T-helper 1 cell treated with Interleukin-12 subunit alpha and Interleukin-12 subunit beta and Interleukin-4 antibody, amounts not matched to agents 30 ng/mL and 1 ng/mL, for 36 hours (primary cell): ENCODE measurements around the gene CNOT2. TPM values are rescaled to one million over a fixed set of nuclear protein-coding genes. Genes with fewer than 3 reads are reported as not detected.

ENCODE experiments used
- intact Hi-C: fragments of 100-400 bp; cut with micrococcal nuclease; formaldehyde crosslinking; loops from one replicate; pipeline ENCODE4 v1.15.1; 2024
- total RNA-seq: library from RNA; stranded (reverse); gene quantifications from 2 replicates; pipeline ENCODE4 v1.2.3, GENCODE V29; 2022

Gene CNOT2
- total RNA-seq, 1 donor from 2014 or later = 81.5 TPM

- intact Hi-C loops = no loop called here
Measured at GRCh38 chr12:70249903-70250302, 6.7 kb downstream of the CNOT2 start.

GRCh38 chr12:70251226-70251625 is 8.0 kb downstream of the CNOT2 start:
- intact Hi-C loops = no loop called here

- intact Hi-C loops = no loop called here
Measured at GRCh38 chr12:70251661-70252060, 8.4 kb downstream of the CNOT2 start.

- intact Hi-C loops = no loop called here
Measured at GRCh38 chr12:70252832-70253231, 9.6 kb downstream of the CNOT2 start.

GRCh38 chr12:70254225-70254624 is 11.0 kb downstream of the CNOT2 start:
- intact Hi-C loops = no loop called here

DNA sequence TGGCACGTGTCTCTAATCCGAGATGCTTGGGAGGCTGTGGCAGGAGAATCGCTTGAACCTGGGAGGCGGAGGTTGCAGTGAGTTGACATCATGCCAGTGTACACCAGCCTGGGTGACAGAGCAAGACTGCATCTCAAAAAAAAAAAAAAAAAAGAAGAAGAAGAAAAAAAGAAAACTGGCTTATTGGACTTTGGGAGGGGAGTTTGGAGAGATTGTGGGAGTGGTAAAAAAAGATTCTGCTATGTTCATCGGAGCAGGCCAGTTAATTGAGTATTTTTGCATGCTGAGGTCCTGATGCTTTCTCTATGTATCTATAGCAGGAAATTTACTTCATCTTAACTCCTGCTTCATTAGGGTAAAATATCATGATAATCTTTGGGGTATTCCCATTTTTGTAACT is 11.6 kb downstream of the CNOT2 start:
- intact Hi-C loops = no loop called here

GRCh38 chr12:70255311-70255710 is 12.1 kb downstream of the CNOT2 start:
- intact Hi-C loops = no loop called here

- intact Hi-C loops = no loop called here
Measured at GRCh38 chr12:70258605-70259403, 15.6 kb downstream of the CNOT2 start.

- intact Hi-C loops = no loop called here
Measured at GRCh38 chr12:70260646-70261045, 17.4 kb downstream of the CNOT2 start.

GRCh38 chr12:70264067-70264867 is 21.0 kb downstream of the CNOT2 start:
- intact Hi-C loops = no loop called here

DNA sequence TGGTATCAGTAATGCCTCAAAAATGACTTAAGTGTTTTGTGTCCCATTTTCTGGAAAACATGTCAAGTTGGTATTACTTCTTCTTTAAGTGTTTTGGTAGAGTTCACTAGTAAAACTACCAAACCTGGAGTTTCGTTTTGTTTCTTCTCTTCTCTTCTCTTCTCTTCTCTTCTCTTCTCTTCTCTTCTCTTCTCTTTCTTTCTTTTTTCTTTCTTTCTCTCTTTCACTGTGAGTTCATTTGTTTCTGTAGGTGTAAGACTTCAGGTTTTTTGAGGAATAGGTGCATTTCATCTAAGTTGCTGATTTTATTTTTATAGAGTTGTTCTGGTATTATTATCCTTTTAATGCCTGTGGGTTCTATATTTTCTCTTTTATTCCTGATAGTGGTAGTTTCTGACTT is 21.9 kb downstream of the CNOT2 start:
- intact Hi-C loops = no loop called here

- intact Hi-C loops = no loop called here
Measured at GRCh38 chr12:70267550-70267949, 24.3 kb downstream of the CNOT2 start.

DNA sequence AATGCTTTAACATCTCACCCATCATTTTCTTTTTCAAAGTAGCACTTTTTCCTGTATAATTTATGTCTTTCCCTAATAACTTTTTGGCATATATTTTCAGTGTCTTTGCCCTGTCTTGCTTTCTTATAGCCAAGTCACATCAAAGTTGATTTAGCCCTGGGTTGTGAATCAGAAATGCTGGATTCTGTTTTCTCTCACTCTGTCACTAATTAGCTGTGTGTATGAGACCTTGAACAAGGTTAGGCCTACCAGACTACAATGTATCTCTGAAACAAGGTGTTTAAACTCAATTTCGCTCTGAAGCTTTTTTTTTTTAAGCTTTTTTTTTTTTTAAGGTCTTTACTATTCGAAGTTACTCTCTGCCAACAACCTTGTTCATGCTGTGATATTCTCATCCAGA is 25.7 kb downstream of the CNOT2 start:
- intact Hi-C loops = no loop called here

DNA sequence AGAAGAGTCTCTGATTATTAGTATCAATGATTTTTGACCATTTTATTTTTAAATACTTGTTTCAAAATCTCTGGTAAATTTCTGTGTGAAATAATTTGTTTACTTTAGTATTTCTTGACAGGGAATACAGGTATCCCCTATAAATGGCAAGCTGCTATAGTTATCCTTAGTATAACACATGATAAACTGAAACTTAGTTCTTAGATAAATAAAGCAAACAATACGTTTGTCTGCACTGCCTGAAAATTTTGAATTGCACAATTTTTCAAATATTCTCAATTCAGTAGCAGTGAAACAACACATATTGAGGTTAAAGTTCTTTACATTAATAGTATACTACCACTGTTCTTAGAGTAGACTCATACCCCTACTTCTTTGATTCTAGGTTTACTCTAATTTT is 26.9 kb downstream of the CNOT2 start:
- intact Hi-C loops = no loop called here

DNA sequence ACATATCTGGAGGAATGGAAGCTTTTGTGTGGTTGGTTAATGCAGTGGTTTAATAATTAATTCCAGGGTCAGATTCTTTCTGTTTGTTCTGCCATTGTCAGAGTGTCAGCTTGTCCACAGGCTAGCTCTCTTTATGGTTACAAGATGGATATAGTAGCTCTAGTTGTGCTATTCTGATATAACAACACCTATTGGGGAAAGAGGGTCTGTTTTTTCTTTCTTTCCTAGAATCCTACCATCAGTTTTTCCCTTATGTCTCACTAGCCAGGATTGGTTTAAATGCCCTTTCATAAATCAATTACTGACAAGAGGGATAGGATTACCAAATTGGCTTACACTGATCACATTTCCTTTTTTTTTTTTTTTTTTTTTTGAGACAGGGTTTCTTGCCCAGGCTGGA is 27.8 kb downstream of the CNOT2 start:
- intact Hi-C loops = no loop called here

DNA sequence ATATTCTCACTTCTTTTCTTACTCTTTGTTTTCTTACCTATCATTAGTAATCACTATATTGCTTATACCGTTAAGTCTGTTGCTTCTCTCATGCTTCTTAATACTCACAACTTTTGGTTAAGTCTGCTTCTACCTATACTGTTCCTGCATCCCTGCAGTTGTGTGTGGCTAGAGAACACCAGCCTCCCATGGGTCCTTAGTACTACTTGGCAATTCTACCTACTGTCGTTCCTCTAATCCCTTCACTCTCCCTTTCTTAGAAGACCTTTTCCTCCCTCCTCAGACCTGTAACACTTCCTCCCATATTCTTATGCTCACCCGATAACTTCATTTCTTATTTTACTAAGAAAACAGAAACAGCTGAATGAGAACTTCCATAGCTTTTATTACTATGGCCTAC is 29.3 kb downstream of the CNOT2 start:
- intact Hi-C loops = no loop called here

GRCh38 chr12:70275045-70275444 is 31.8 kb downstream of the CNOT2 start:
- intact Hi-C loops = no loop called here

- intact Hi-C loops = no loop called here
Measured at GRCh38 chr12:70277973-70278372, 34.7 kb downstream of the CNOT2 start.

- intact Hi-C loops = no loop called here
Measured at GRCh38 chr12:70278945-70279344, 35.7 kb downstream of the CNOT2 start.

DNA sequence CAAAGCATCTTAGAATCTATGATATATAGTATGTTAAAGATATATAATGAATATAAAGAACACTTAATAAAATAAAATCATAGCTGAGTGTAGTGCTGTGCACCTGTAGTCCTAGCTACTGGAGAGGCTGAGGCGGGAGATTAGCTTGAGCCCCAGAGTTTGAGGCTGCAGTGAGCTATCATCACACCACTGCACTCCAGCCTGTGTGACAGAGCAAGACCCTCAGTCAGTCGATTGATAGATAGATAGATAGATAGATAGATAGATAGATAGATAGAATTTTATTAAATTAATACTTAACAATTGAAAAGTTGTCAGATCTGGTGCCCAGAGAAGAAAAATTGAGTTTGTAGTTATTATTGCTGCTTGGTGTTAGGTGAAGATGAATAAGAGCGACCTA is 40.0 kb downstream of the CNOT2 start:
- intact Hi-C loops = no loop called here

GRCh38 chr12:70288817-70289216 is 45.6 kb downstream of the CNOT2 start:
- intact Hi-C loops = no loop called here

- intact Hi-C loops = no loop called here
Measured at GRCh38 chr12:70290116-70290515, 46.9 kb downstream of the CNOT2 start.
